Spleen (tissue), 7 donors: ENCODE measurements around the gene MMEL1.
"Not testable (repeated sequence)": the region's sequence is repeated elsewhere in the genome, so short reads cannot be mapped to it uniquely, and the experiment has no call there.

Experiments used
- CTCF ChIP-seq, 11 experiments: fragments of 200-600 bp in 7 of 11; fragments of 450-650 bp in 4 of 11; sonication (generic) in 4 of 11; IDR thresholded peaks in 8 of 11; conservative IDR thresholded peaks in 3 of 11; 1 replicate in 7 of 11; 2 replicates in 4 of 11; pipeline versions ENCODE4 v1.4.0 to v1.8.0; 2016 to 2021; ENCODE audit warnings: antibody characterized with exemption in 11 of 11, inconsistent platforms in 4 of 11, mild to moderate bottlenecking in 1 of 11
- POLR2A ChIP-seq, 3 donors: fragments of 450-650 bp; IDR thresholded peaks; one replicate each; pipeline ENCODE4 v1.5.1; 2017; ENCODE audit warnings: antibody characterized with exemption in 3 of 3, mild to moderate bottlenecking in 1 of 3
- POLR2AphosphoS5 ChIP-seq, 3 donors: sonication (generic); formaldehyde crosslinking; IDR thresholded peaks; one replicate each; pipeline ENCODE4 v1.5.1; 2017; ENCODE audit warnings: antibody characterized with exemption in 3 of 3
- donor health status: DM: no; HTN: no; CAD: no; lungs with moderate emphysema.
- donor health status: DM: no; HTN: no; CAD: no.
- donor health status: DM: no; HTN: no; CAD: no.

DNA sequence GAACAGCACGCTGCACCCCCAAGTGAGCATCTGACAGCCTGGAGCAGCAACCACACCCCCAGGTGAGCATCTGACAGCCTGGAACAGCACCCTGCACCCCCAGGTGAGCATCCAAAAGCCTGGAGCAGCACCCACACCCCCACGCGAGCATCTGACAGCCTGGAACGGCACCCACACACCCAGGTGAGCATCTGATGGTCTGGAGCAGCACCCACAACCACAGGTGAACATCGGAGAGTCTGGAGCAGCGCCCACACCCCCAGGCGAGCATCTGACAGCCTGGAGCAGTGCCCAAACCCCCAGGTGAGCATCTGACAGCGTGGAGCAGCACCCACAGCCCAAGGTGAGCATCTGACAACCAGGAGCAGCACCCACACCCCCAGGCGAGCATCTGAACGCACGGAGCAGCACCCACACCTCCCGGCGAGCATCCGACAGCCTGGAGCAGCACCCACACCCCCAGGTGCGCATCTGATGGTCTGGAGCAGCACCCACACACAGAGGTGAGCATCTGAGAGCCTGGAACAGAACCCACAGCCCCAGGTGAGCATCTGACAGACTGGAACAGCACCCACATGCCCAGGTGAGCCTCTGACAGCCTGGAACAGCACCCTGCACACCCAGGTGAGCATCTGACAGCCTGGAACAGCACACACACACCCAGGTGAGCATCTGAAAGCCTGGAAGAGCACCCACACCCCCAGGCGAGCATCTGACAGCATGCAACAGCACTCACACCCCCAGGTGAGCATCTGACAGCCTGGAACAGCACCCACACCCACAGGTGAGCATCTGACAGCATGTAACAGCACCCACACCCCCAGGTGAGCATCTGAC, 23.0 kb upstream of the MMEL1 start:
- not testable (repeated sequence) for TF ChIP-seq CTCF (IDR thresholded peaks at IDR 0.05 in 8 of 11, conservative IDR thresholded peaks at IDR 0.05 in 3 of 11); POLR2A (IDR thresholded peaks at IDR 0.05); POLR2AphosphoS5 (IDR thresholded peaks at IDR 0.05)
